HEK293 (cell line): Measurements from ENCODE around the gene JAGN1.

Experiments used
- BCL11A ChIP-seq: fragments of 450-650 bp; formaldehyde crosslinking; IDR thresholded peaks from 2 replicates; pipeline ENCODE4 v1.5.1; 2016; ENCODE audit warnings: low read depth, missing biosample characterization, missing genetic modification characterization
- CTCF ChIP-seq: fragments of 450-650 bp; formaldehyde crosslinking; IDR thresholded peaks from 2 replicates; pipeline ENCODE4 v1.5.1; 2016; ENCODE audit warnings: missing biosample characterization, missing genetic modification characterization
- KLF17 ChIP-seq: fragments of 450-650 bp; formaldehyde crosslinking; IDR thresholded peaks from 2 replicates; pipeline ENCODE4 v1.5.1; 2016; ENCODE audit warnings: missing biosample characterization, missing genetic modification characterization
- KLF8 ChIP-seq: fragments of 450-650 bp; formaldehyde crosslinking; IDR thresholded peaks from 2 replicates; pipeline ENCODE4 v1.5.1; 2016; ENCODE audit warnings: missing biosample characterization, missing genetic modification characterization
- KLF9 ChIP-seq: fragments of 450-650 bp; formaldehyde crosslinking; IDR thresholded peaks from 2 replicates; pipeline ENCODE4 v1.5.1; 2016; ENCODE audit warnings: missing biosample characterization, missing genetic modification characterization, low read depth
- OSR2 ChIP-seq: fragments of 450-650 bp; formaldehyde crosslinking; IDR thresholded peaks from 2 replicates; pipeline ENCODE4 v1.5.1; 2016; ENCODE audit warnings: missing biosample characterization, missing genetic modification characterization
- PBX3 ChIP-seq: sonication (generic); formaldehyde crosslinking; IDR thresholded peaks from 2 replicates; pipeline ENCODE4 v1.8.1; 2022; ENCODE audit warnings: mild to moderate bottlenecking, moderate library complexity, missing genetic modification reagents
- RBAK ChIP-seq: fragments of 450-650 bp; formaldehyde crosslinking; IDR thresholded peaks from 2 replicates; pipeline ENCODE4 v1.5.1; 2016; ENCODE audit warnings: missing biosample characterization, missing genetic modification characterization
- REPIN1 ChIP-seq: fragments of 450-650 bp; formaldehyde crosslinking; IDR thresholded peaks from 2 replicates; pipeline ENCODE4 v1.5.1; 2017; ENCODE audit warnings: missing biosample characterization, missing genetic modification characterization, low read depth
- SCRT1 ChIP-seq: fragments of 450-650 bp; formaldehyde crosslinking; IDR thresholded peaks from 2 replicates; pipeline ENCODE4 v1.5.1; 2016; ENCODE audit warnings: missing biosample characterization, missing genetic modification characterization, borderline replicate concordance
- SCRT2 ChIP-seq: fragments of 450-650 bp; formaldehyde crosslinking; IDR thresholded peaks from 2 replicates; pipeline ENCODE4 v1.5.1; 2016; ENCODE audit warnings: missing biosample characterization, missing genetic modification characterization
- SP2 ChIP-seq: fragments of 450-650 bp; formaldehyde crosslinking; IDR thresholded peaks from 2 replicates; pipeline ENCODE4 v1.5.1; 2016; ENCODE audit warnings: missing biosample characterization, missing genetic modification characterization
- SP3 ChIP-seq: fragments of 450-650 bp; formaldehyde crosslinking; IDR thresholded peaks from 2 replicates; pipeline ENCODE4 v1.5.1; 2016; ENCODE audit warnings: missing biosample characterization, missing genetic modification characterization
- TSHZ1 ChIP-seq: fragments of 450-650 bp; formaldehyde crosslinking; IDR thresholded peaks from 2 replicates; pipeline ENCODE4 v1.5.1; 2016; ENCODE audit warnings: missing biosample characterization, missing genetic modification characterization, borderline replicate concordance
- ZBTB20 ChIP-seq: fragments of 450-650 bp; formaldehyde crosslinking; IDR thresholded peaks from 2 replicates; pipeline ENCODE4 v1.5.1; 2016; ENCODE audit warnings: missing biosample characterization, missing genetic modification characterization
- ZFP3 ChIP-seq: fragments of 450-650 bp; formaldehyde crosslinking; IDR thresholded peaks from 2 replicates; pipeline ENCODE4 v1.5.1; 2016; ENCODE audit warnings: low read depth, missing biosample characterization, missing genetic modification characterization
- ZNF114 ChIP-seq: fragments of 450-650 bp; formaldehyde crosslinking; IDR thresholded peaks from 2 replicates; pipeline ENCODE4 v1.5.0; 2017; ENCODE audit warnings: missing biosample characterization, missing genetic modification characterization
- ZNF169 ChIP-seq: fragments of 450-650 bp; formaldehyde crosslinking; IDR thresholded peaks from 2 replicates; pipeline ENCODE4 v1.5.1; 2016; ENCODE audit warnings: missing biosample characterization, missing genetic modification characterization
- ZNF2 ChIP-seq: fragments of 450-650 bp; formaldehyde crosslinking; IDR thresholded peaks from 2 replicates; pipeline ENCODE4 v1.5.1; 2016; ENCODE audit warnings: missing biosample characterization, missing genetic modification characterization
- ZNF23 ChIP-seq: fragments of 450-650 bp; formaldehyde crosslinking; IDR thresholded peaks from 2 replicates; pipeline ENCODE4 v1.5.1; 2016; ENCODE audit warnings: missing biosample characterization, missing genetic modification characterization, borderline replicate concordance
- ZNF24 ChIP-seq: fragments of 450-650 bp; formaldehyde crosslinking; IDR thresholded peaks from 2 replicates; pipeline ENCODE4 v1.5.1; 2016; ENCODE audit warnings: missing biosample characterization, missing genetic modification characterization
- ZNF248 ChIP-seq: fragments of 450-650 bp; formaldehyde crosslinking; IDR thresholded peaks from 2 replicates; pipeline ENCODE4 v1.5.1; 2017; ENCODE audit warnings: missing biosample characterization, missing genetic modification characterization
- ZNF324 ChIP-seq: fragments of 450-650 bp; formaldehyde crosslinking; IDR thresholded peaks from 2 replicates; pipeline ENCODE4 v1.5.1; 2016; ENCODE audit warnings: missing biosample characterization, missing genetic modification characterization
- ZNF391 ChIP-seq: fragments of 450-650 bp; formaldehyde crosslinking; IDR thresholded peaks from 2 replicates; pipeline ENCODE4 v1.5.1; 2016; ENCODE audit warnings: low read depth, missing biosample characterization, missing genetic modification characterization, borderline replicate concordance
- ZNF394 ChIP-seq: fragments of 450-650 bp; formaldehyde crosslinking; IDR thresholded peaks from 2 replicates; pipeline ENCODE4 v1.5.1; 2016; ENCODE audit warnings: missing biosample characterization, missing genetic modification characterization, mild to moderate bottlenecking, moderate library complexity, borderline replicate concordance
- ZNF530 ChIP-seq: fragments of 450-650 bp; formaldehyde crosslinking; IDR thresholded peaks from 2 replicates; pipeline ENCODE4 v1.5.1; 2016; ENCODE audit warnings: low read depth, missing biosample characterization, missing genetic modification characterization
- ZNF548 ChIP-seq: fragments of 450-650 bp; formaldehyde crosslinking; IDR thresholded peaks from 2 replicates; pipeline ENCODE4 v1.5.1; 2016; ENCODE audit warnings: missing biosample characterization, missing genetic modification characterization
- ZNF585B ChIP-seq: fragments of 450-650 bp; formaldehyde crosslinking; IDR thresholded peaks from 2 replicates; pipeline ENCODE4 v1.5.1; 2016; ENCODE audit warnings: missing biosample characterization, missing genetic modification characterization
- ZNF596 ChIP-seq: fragments of 450-650 bp; IDR thresholded peaks from 2 replicates; pipeline ENCODE4 v1.5.0; 2018; ENCODE audit warnings: missing biosample characterization, mild to moderate bottlenecking, missing genetic modification characterization, moderate library complexity
- ZNF664 ChIP-seq: fragments of 450-650 bp; formaldehyde crosslinking; IDR thresholded peaks from 2 replicates; pipeline ENCODE4 v1.5.1; 2016; ENCODE audit warnings: missing biosample characterization, missing genetic modification characterization
- ZNF670 ChIP-seq: fragments of 450-650 bp; formaldehyde crosslinking; IDR thresholded peaks from 2 replicates; pipeline ENCODE4 v1.5.1; 2016; ENCODE audit warnings: missing biosample characterization, missing genetic modification characterization, low read depth
- ZNF747 ChIP-seq: fragments of 450-650 bp; formaldehyde crosslinking; IDR thresholded peaks from 2 replicates; pipeline ENCODE4 v1.5.1; 2016; ENCODE audit warnings: missing biosample characterization, missing genetic modification characterization
- ZNF76 ChIP-seq: fragments of 450-650 bp; formaldehyde crosslinking; IDR thresholded peaks from 2 replicates; pipeline ENCODE4; 2016; ENCODE audit warnings: low read depth, missing biosample characterization, missing genetic modification characterization, borderline replicate concordance
- ZNF785 ChIP-seq: fragments of 450-650 bp; formaldehyde crosslinking; IDR thresholded peaks from 2 replicates; pipeline ENCODE4 v1.5.1; 2016; ENCODE audit warnings: missing biosample characterization, missing genetic modification characterization

The JAGN1 gene

GRCh38 chr3:9932843-9933560 lies 42.6 kb downstream of the JAGN1 start (continued):
- TF ChIP-seq ZNF24 (tag by site-specific recombination), result peak; percentile 47; the same call in 1 of the 2 replicates
- no peak for TF ChIP-seq ZFP3 (tag by site-specific recombination)
- TF ChIP-seq SP3 (tag by site-specific recombination), result no peak
- peak; percentile 50; the same call in 1 of the 2 replicates for TF ChIP-seq ZNF391 (tag by site-specific recombination)
- peak; percentile 65 for TF ChIP-seq ZNF324
- 0 out of 2 replicates have a peak, but pooled peaks have one; percentile 39 for TF ChIP-seq ZNF169 (tag by site-specific recombination)
- peak; percentile 68; the same call in 1 of the 2 replicates for TF ChIP-seq KLF8
- TF ChIP-seq SP2, result no peak
- peak; percentile 46 for TF ChIP-seq KLF9 (tag by site-specific recombination)
- no peak for TF ChIP-seq ZNF670 (tag by site-specific recombination)
- peak; percentile 99 for TF ChIP-seq SCRT2 (tag by site-specific recombination)
- TF ChIP-seq SCRT1, result peak; percentile 96
- peak; percentile 99 for TF ChIP-seq ZBTB20 (tag by site-specific recombination)
- TF ChIP-seq OSR2, result 0 out of 2 replicates have a peak, but pooled peaks have one; percentile 7
- no peak for TF ChIP-seq ZNF530
- peak; percentile 25; the same call in 1 of the 2 replicates for TF ChIP-seq TSHZ1 (tag by site-specific recombination)
- TF ChIP-seq ZNF114 (tag by site-specific recombination), result no peak
- 0 out of 2 replicates have a peak, but pooled peaks have one; percentile 8 for TF ChIP-seq ZNF585B
- peak; percentile 78 for TF ChIP-seq ZNF548 (tag by site-specific recombination)
- TF ChIP-seq ZNF785, result peak; percentile 85
- no peak for TF ChIP-seq ZNF248
- TF ChIP-seq ZNF23 (tag by site-specific recombination), result no peak
- peak; percentile 97 for TF ChIP-seq CTCF (tag by site-specific recombination)
- no peak for TF ChIP-seq ZNF664
- peak; percentile 92; the same call in 1 of the 2 replicates for TF ChIP-seq REPIN1 (tag by site-specific recombination)
- TF ChIP-seq RBAK, result no peak
- peak; percentile 88; the same call in 1 of the 2 replicates for TF ChIP-seq KLF17 (tag by site-specific recombination)
- TF ChIP-seq ZNF2 (tag by site-specific recombination), result peak; percentile 96
- peak; percentile 58 for TF ChIP-seq ZNF394 (tag by site-specific recombination)
- no peak for TF ChIP-seq PBX3 (CRISPR knock-in tag)
- TF ChIP-seq ZNF76 (tag by site-specific recombination), result no peak; the same call in 1 of the 2 replicates
- TF ChIP-seq BCL11A (tag by site-specific recombination), result peak; percentile 29; the same call in 1 of the 2 replicates
- peak; percentile 23; the same call in 1 of the 2 replicates for TF ChIP-seq ZNF596 (tag by site-specific recombination)
- no peak for TF ChIP-seq ZNF747 (tag by site-specific recombination)
